ENCODE results near the gene MAP1B. TPM values are rescaled to one million over a fixed set of nuclear protein-coding genes. Genes with fewer than 3 reads are reported as not detected.

Gene MAP1B
- polyA plus RNA-seq, 3 donors: 0.02 TPM; not detected in 2

DNA sequence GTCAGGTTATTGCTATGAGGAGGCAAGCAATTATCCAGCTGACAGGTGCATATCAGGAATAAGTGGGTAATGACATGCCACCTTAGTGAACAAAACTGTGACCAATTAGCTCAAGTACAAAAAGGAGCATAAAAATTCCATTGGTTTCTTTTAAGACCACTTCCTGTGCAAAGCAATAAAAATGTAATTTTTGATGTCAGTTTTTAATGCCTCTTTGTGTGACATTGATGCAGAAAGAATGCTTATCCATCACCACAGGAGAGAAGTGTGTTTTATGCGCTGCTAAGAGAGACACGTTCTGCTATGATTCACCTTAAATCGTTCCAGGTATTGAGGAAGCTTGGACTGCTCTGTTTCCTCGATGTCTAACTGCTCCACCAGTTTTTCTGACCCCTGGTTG lies 116.1 kb downstream of the MAP1B start:
- Histone ChIP-seq H3K4me3 (replicated peaks in 1 of 3; ENCODE audit: low read depth in 2 of 3, low read length in 3 of 3) (no peak overlapping the region), H3K36me3 (replicated peaks in 1 of 2; ENCODE audit: control insufficient read depth in 1 of 2, insufficient read depth in 2 of 2, low read length in 2 of 2) (peaks cover 68 to 99% of the 10 kb centered on the region in 2 donors), H3K79me2 (ENCODE audit: insufficient read depth, low read length) (no peaks in the 10 kb centered on the region), H2AFZ (ENCODE audit: insufficient read depth, low read depth, low read length, poor library complexity, severe bottlenecking) (no peak overlapping the region), H3K27me3 (ENCODE audit: control insufficient read depth in 2 of 2, insufficient read depth in 2 of 2, low read length in 2 of 2) (no peaks in the 10 kb centered on the region), H3K4me1 (ENCODE audit: control insufficient read depth in 1 of 2, insufficient read depth in 2 of 2, low read length in 2 of 2) (no peaks in the 10 kb centered on the region), H3K4me2 (replicated peaks; ENCODE audit: extremely low read depth, low read length, poor library complexity, severe bottlenecking) (no peak overlapping the region), H3K27ac (ENCODE audit: low read depth in 1 of 2, low read length in 2 of 2) (no peak overlapping the region), H3K9ac (ENCODE audit: insufficient read depth, low read length, poor library complexity, severe bottlenecking) (no peak overlapping the region), H4K20me1 (ENCODE audit: insufficient read depth, low read length) (no peaks in the 10 kb centered on the region), H3K9me3 (replicated peaks in 1 of 2; ENCODE audit: control insufficient read depth in 1 of 2, insufficient read depth in 1 of 2, low read length in 2 of 2) (no peaks in the 10 kb centered on the region)
- TF ChIP-seq, protein P1, sequence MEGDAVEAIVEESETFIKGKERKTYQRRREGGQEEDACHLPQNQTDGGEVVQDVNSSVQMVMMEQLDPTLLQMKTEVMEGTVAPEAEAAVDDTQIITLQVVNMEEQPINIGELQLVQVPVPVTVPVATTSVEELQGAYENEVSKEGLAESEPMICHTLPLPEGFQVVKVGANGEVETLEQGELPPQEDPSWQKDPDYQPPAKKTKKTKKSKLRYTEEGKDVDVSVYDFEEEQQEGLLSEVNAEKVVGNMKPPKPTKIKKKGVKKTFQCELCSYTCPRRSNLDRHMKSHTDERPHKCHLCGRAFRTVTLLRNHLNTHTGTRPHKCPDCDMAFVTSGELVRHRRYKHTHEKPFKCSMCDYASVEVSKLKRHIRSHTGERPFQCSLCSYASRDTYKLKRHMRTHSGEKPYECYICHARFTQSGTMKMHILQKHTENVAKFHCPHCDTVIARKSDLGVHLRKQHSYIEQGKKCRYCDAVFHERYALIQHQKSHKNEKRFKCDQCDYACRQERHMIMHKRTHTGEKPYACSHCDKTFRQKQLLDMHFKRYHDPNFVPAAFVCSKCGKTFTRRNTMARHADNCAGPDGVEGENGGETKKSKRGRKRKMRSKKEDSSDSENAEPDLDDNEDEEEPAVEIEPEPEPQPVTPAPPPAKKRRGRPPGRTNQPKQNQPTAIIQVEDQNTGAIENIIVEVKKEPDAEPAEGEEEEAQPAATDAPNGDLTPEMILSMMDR (IDR thresholded peaks at IDR 0.05): no peak
- no peaks in the 10 kb centered on the region for H3K9me3 Mint-ChIP-seq
- WGBS (ENCODE audit: insufficient coverage): 100% methylated on average over 3 of the region's 4 CpGs
- intact Hi-C loops (cut with micrococcal nuclease): no loop called here
- H3K36me3 Mint-ChIP-seq: peaks cover 86 to 87% of the 10 kb centered on the region in 2 donors
- no peak for DNase-seq
- H3K27me3 Mint-ChIP-seq (ENCODE audit: low read depth in 3 of 3): peaks cover 0 to 2% (median 0%) of the 10 kb centered on the region in 3 donors
- H3K27ac Mint-ChIP-seq: peak overlapping the region in 1 of 7 donors; percentile 61
- H3K4me1 Mint-ChIP-seq: peaks cover 5% of the 10 kb centered on the region
- H3K4me3 Mint-ChIP-seq: no peak overlapping the region

DNA sequence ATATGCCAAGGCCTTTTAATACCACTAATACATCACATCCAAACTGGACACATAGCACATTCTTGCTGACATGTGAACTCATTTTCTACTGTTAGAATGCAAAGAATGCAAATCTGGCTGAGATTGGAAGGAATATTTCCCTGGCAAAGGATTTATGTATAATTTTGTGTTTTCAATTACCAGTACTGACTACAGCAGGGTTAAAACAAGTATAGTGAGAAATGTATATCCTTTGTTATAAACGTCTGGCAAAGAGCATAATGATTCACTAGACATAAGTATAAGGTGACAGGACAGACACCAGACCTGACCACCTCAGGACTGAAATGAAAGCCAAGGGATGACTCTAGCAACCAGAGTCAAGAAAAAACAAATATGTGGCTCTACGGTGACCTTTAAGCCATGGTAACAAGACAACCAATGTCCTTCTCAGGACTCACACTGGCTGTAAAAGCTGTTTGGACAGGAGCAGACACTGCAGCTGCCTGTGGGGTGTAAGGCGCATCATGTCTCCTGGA lies 117.7 kb downstream of the MAP1B start:
- Mint-ChIP-seq H3K27me3 (ENCODE audit: low read depth in 3 of 3) (peaks cover 0 to 2% (median 0%) of the 10 kb centered on the region in 3 donors), H3K27ac (no peak overlapping the region), H3K4me3 (no peak overlapping the region), H3K36me3 (peaks cover 75 to 80% of the 10 kb centered on the region in 2 donors), H3K4me1 (peaks cover 5% of the 10 kb centered on the region), H3K9me3 (no peaks in the 10 kb centered on the region)
- DNase-seq: no peak
- no peaks in the 10 kb centered on the region for H4K20me1 ChIP-seq (ENCODE audit: insufficient read depth, low read length)
- intact Hi-C loops (cut with micrococcal nuclease): no loop called here
- no peak overlapping the region for H3K9ac ChIP-seq (ENCODE audit: insufficient read depth, low read length, poor library complexity, severe bottlenecking)
- no peaks in the 10 kb centered on the region for H3K9me3 ChIP-seq (replicated peaks in 1 of 2; ENCODE audit: control insufficient read depth in 1 of 2, insufficient read depth in 1 of 2, low read length in 2 of 2)
- H3K4me1 ChIP-seq (ENCODE audit: control insufficient read depth in 1 of 2, insufficient read depth in 2 of 2, low read length in 2 of 2): no peaks in the 10 kb centered on the region
- 100% methylated on average over 1 of the region's 3 CpGs for WGBS (ENCODE audit: insufficient coverage)
- TF ChIP-seq, protein P1 (IDR thresholded peaks at IDR 0.05): no peak
- H3K36me3 ChIP-seq (replicated peaks in 1 of 2; ENCODE audit: control insufficient read depth in 1 of 2, insufficient read depth in 2 of 2, low read length in 2 of 2): peaks cover 54 to 95% of the 10 kb centered on the region in 2 donors
- H3K4me2 ChIP-seq (replicated peaks; ENCODE audit: extremely low read depth, low read length, poor library complexity, severe bottlenecking): no peak overlapping the region
- no peak overlapping the region for H2AFZ ChIP-seq (ENCODE audit: insufficient read depth, low read depth, low read length, poor library complexity, severe bottlenecking)
- no peaks in the 10 kb centered on the region for H3K27me3 ChIP-seq (ENCODE audit: control insufficient read depth in 2 of 2, insufficient read depth in 2 of 2, low read length in 2 of 2)
- H3K79me2 ChIP-seq (ENCODE audit: insufficient read depth, low read length): no peaks in the 10 kb centered on the region
- no peak overlapping the region for H3K27ac ChIP-seq (ENCODE audit: low read depth in 1 of 2, low read length in 2 of 2)
- no peak overlapping the region for H3K4me3 ChIP-seq (replicated peaks in 1 of 3; ENCODE audit: low read depth in 2 of 3, low read length in 3 of 3)
